ENCODE results near the gene ZBTB40.

GRCh38 chr1:22418933-22419382 is 32.7 kb upstream of the ZBTB40 start:
- TF ChIP-seq CTCF (IDR thresholded peaks at IDR 0.05 in 4 of 5, conservative IDR thresholded peaks at IDR 0.05 in 1 of 5) (no peak), POLR2A (IDR thresholded peaks at IDR 0.05) (no peak)

All from gastrocnemius medialis (tissue), 4 donors.